ENCODE measurements around the gene GIMAP5.

The GIMAP5 gene

DNA sequence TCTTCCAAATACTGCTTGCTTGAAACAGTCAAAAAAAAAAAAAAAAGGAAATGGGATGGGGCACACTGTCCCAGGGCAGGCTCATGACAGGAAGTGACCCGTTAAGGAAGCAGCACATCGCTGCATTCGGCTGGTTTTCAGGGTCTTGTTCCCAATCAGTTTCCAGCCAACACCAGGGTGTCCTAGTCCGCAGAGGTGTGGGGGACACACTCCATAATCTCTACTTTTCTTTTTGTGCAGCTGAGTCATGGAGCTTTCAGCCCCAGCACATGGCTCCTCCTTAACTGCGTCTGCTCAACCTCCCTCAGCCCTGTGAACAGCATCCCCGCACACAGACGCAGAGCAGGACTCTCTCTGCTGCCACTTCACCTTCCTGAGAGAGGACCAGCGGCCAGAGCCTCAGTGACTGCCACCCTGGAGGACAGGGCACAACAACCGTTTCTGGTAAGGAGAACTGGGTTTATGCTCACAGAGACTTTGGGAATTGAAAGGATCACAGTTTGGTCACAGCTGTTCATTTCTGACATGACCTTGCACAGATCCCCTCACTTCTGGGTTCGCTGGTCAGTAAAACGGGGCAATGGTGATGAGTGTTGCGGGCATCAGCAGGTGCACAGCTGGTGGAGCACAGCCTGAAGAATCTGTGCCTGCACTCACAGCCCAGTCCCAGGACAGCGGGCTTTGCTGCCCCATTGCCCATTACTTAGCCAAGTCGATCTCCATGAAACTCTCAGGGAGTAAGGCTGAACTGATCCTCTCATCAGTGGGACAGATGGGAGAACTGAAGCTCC, at the start of gene GIMAP5:
TSS of gene GIMAP5 (plus strand) at position 154 of the 791 bp plus-strand sequence. CDS start 3,467 bp downstream, outside the sequence.
- no peak for DNase-seq

- DNase-seq: no peak
Measured at GRCh38 chr7:150688630-150689029, 48.6 kb upstream of the GIMAP5 start.

DNA sequence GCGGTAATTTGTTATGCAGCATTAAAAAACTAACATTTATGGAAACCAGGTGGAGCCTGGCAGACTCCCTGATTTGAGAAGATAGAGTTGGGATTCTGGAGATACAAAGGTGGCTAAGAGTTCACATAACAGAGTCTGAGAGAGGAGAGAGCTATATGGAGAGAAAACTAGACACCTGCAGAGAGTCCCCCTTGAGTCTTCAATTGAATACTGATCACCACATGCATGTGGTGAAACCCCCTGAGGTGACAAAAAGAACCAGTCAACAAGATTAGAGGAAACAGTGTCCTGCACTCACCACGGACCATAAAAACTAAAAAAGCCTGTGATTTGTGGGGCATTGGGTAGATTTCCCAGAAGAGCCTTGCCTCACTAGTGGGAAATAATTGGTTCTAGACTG, 41.6 kb upstream of the GIMAP5 start:
- no peak for DNase-seq

DNA sequence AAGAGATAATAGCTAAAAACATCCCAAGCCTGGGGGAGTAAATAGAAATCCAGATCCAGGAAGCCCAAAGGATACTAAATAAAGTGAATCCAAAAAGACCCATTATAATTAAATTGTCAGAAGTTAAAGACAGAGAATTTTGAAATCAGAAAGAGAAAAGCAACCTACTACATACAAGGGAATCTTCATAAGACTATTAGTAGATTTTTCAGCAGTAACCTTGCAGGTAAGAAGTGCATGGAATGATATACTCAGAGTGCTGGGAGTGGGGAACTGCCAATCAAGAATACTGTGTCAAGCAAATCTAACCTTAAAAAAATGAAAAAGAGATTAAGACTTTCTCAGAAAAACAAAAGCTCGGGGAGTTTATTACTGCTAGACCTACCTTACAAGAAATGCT, 34.0 kb upstream of the GIMAP5 start:
- DNase-seq: no peak

- no peak for DNase-seq
Measured at GRCh38 chr7:150715293-150715692, 21.9 kb upstream of the GIMAP5 start.

DNA sequence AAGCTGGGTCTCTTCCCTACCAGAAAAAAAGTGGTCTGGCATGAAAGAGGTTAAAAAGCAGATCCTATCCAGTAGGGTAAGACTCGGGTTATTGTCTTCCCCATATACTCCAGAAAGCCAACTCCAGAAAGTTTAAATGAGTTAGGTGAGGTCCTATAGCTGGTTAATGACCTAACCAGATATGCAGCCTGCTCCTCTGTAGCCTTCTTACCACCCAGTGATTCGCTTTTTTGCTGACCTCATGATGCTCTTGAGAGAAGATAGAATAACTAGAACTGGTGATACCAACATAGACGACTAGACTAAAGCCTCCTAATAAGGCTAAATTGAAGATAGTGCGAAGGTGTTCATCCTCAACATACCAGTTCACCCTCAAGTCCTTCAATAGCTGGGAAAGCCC, 21.5 kb upstream of the GIMAP5 start:
- DNase-seq: no peak

- DNase-seq: no peak
Measured at GRCh38 chr7:150716368-150716767, 20.9 kb upstream of the GIMAP5 start, which contains the start of gene GIMAP1. Gene GIMAP1 (plus strand): TSS chr7:150716613. CDS start chr7:150719048, 2,435 bp downstream.

DNA sequence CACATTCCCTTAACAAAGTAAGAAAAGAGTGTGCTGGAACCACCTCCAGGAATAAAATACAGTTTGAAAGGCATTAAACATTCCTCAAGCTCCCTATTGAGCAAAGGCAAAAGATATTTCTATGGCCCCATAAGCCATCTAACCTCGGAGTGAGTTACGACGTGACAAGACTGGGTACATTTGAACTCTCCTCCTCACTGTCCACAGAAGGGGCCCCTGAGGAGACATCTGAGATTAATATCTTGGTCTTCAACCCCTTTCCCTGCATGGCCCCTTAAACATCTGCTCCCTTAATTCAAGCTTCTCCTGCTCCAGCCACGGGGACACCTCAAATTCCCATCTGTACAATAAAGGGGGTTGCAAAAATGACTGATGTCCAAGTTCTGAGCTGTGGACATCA, 20.3 kb upstream of the GIMAP5 start:
- no peak for DNase-seq

GRCh38 chr7:150717814-150718420, 19.3 kb upstream of the GIMAP5 start:
- no peak for DNase-seq

DNA sequence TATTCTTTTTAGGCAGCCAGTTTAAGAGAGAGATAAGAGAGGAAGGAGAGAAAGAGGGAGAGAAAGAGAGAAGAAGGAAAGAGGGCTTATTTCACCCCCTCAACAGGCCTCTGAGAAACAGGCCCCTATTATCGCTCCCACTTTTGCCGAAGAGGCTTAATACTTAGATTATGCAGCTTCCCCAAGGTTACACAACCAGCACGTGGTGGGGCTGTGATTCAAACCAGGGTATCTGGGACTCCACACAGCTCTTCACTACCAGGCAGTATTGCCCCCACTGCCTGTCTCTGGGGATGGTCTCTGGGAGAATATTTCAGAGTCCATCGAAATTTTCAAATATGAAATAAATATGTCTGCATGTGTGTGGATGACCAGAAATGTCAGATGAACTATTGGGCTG, 17.8 kb upstream of the GIMAP5 start:
- no peak for DNase-seq

GRCh38 chr7:150719960-150720891, 17.0 kb upstream of the GIMAP5 start:
- DNase-seq: no peak

DNA sequence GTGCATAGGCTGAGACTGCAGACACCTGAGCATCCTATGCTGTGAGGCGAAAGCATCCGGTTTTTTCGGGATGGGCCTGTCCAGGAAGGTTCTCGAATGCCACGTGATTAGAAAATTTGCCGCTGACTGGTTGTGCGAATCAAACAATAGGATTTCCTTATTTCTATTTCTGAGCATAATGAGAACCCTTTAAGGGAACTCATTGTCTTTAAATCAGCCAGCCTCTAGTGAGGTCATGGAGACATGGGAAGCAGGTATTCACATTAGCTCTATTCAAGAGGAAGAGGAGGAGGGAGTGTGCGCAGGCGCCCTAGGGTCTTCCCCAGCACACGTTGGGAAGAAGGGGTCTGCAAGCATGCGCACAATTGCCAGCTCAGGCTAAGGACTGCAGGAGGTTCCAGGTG, 15.2 kb upstream of the GIMAP5 start:
- no peak for DNase-seq

- no peak for DNase-seq
Measured at GRCh38 chr7:150722431-150722931, 14.7 kb upstream of the GIMAP5 start.

GRCh38 chr7:150723467-150723866, 13.8 kb upstream of the GIMAP5 start:
- no peak for DNase-seq

- DNase-seq: no peak
Measured at GRCh38 chr7:150727381-150727780, 9.8 kb upstream of the GIMAP5 start.

GRCh38 chr7:150728011-150728410, 9.2 kb upstream of the GIMAP5 start:
- DNase-seq: no peak

DNA sequence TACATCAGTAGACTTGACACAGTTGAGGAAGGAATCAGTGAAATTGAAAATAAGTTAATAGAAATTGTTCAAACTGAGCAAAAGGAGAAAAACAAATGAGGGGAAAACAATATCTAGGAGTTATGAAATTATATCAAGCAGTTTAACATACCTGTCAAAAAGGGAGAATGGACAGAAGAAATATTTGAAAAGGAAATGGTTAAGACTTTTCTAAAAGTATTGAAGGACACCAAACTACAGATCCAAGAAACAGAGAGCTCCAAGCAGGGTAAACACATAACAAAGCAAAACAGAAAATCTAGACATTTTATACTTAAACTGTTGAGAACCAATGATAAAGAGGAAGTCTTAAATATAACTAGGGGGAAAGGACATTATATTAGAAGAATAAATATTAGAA, 8.6 kb upstream of the GIMAP5 start:
- DNase-seq: no peak

DNA sequence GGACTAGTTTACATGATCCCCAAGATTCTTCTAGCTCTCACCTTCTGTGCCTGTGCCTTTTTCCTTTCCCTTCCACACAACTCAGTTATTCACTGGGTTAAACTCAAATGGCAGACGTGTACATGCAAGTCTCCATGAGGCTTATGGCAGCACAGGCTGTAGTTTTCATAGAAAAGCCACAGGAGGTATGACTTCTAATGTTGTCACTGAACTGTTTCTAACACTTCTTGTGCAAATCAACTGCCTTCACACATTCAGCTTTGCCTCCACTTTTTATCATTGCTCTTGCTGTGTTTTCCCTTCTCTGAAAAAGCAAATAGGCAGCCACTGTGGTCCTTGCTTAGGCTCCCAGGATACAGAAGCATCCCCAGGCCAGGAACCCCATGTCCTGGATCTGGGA, 5.3 kb upstream of the GIMAP5 start:
- no peak for DNase-seq

DNA sequence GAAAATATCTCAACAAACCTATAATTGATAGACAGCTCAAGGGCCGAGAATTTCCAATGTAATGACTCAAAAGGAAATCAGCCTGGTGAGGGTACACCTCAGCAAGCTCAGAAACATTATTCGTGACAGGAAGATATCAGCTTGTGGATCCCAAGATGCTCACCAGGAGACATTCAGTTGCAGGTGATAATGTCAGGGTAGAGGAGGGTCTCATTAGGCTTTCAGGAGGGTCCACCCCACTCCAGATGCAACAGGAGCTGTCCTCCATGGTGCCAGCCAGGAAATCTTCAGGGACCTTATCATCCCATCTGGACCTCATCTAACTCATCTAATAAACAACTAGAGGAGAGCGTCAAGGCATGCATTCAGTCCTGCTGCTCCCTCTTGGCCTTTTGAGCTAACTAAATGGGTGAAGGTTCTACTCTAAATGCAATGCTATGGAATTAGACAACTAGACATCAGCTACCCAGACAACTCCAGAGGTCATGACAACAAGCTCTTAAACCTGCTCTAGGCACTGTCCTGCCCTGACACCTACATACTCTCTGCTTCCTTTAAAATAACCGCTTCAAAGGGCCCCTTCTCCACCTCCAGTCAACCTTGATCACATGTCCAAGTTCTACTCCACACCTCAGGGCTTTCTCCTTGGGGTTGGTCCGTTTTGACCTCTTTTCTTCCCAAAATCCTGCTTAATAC, 4.3 kb upstream of the GIMAP5 start:
- DNase-seq: no peak

- DNase-seq: no peak
Measured at GRCh38 chr7:150733482-150734095, 3.6 kb upstream of the GIMAP5 start.

DNA sequence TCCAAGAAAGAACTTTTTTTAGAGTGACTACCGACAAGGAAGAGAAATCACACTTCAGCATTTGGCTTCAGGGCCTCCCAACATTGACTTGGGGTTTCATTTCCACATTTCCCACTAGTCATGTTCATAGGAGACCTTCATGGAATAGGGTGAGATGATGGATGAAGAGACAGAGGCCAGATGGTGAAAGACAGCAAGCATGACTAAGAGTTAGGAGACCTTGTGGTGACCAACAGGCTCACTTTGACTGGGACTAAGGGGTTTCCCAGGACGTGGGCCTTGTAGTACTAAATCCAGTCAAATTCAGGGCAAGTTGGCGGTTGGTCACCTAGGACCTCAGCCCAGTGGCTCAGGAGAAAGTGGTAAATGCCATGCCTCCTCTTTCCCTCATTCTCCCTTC, 3.0 kb upstream of the GIMAP5 start:
- DNase-seq: no peak
